ENCODE results near the gene R3HDM4.

R3HDM4 gene

DNA sequence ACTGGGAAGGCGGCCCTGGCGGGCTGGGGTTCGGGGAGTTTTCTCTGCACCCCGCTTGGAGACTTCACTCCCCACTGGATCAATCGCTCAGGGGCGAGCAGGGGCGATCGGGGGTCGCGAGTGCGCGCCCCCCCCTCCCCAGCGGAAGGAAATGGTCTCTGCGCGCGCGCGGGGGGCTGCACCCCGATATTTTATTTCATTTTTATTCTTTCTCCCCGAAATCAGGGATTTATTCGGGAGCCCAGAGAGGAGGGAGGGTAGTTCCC is 13.2 kb upstream of the R3HDM4 start:
- in situ Hi-C loops (cut with MboI; ENCODE audit: low sequenced_read_pairs, unreplicated experiment), result no loop called here
- no peak for DNase-seq (ENCODE audit: low spot score)
- TF ChIP-seq CTCF (IDR thresholded peaks at IDR 0.05; ENCODE audit: borderline replicate concordance, control extremely low read depth, extremely low read depth, insufficient read depth, missing control alignments), result no peak

- in situ Hi-C loops (cut with MboI; ENCODE audit: low sequenced_read_pairs, unreplicated experiment), result no loop called here
- DNase-seq (ENCODE audit: low spot score), result peak; percentile 91
- no peak for TF ChIP-seq CTCF (IDR thresholded peaks at IDR 0.05; ENCODE audit: borderline replicate concordance, control extremely low read depth, extremely low read depth, insufficient read depth, missing control alignments)
These were observed 12.7 kb upstream of the R3HDM4 start, which contains the start of gene ARID3A for GRCh38 chr19:925526-926322. Gene ARID3A (plus strand): TSS chr19:926035. CDS start chr19:929529, 3,494 bp downstream.

DNA sequence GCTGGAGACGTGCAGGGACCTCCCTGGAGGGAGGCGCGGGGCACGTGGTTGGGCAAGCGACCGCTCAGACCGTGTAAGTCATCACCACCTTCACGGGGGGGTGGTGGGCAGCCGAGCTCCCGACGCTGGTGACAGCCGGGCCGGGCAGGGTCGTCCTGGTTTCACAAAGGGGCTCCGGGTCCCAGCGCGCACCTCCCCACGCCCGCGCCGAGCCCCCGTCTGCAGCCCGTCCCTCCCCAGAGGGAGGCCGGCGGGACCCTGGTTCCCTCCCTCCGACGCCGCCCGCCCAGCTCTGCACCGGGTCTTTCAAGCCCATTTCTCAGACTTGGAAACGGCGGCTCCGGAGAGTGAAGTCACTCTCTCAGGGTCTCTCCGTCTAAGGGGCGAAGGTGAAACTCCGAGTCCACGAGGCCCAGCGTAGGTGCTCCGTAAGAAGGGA is 12.1 kb upstream of the R3HDM4 start:
- peak; percentile 74 for DNase-seq (ENCODE audit: low spot score)
- in situ Hi-C loops (cut with MboI; ENCODE audit: low sequenced_read_pairs, unreplicated experiment), result no loop called here
- no peak for TF ChIP-seq CTCF (IDR thresholded peaks at IDR 0.05; ENCODE audit: borderline replicate concordance, control extremely low read depth, extremely low read depth, insufficient read depth, missing control alignments)

- no peak for DNase-seq (ENCODE audit: low spot score)
- TF ChIP-seq CTCF (IDR thresholded peaks at IDR 0.05; ENCODE audit: borderline replicate concordance, control extremely low read depth, extremely low read depth, insufficient read depth, missing control alignments), result no peak
- in situ Hi-C loops (cut with MboI; ENCODE audit: low sequenced_read_pairs, unreplicated experiment), result loop anchor here (5.0 kb wide), 1 partner anchor 63 kb away; no protein-coding TSS in a partner anchor
These were observed 11.6 kb upstream of the R3HDM4 start for GRCh38 chr19:924553-925086.

DNA sequence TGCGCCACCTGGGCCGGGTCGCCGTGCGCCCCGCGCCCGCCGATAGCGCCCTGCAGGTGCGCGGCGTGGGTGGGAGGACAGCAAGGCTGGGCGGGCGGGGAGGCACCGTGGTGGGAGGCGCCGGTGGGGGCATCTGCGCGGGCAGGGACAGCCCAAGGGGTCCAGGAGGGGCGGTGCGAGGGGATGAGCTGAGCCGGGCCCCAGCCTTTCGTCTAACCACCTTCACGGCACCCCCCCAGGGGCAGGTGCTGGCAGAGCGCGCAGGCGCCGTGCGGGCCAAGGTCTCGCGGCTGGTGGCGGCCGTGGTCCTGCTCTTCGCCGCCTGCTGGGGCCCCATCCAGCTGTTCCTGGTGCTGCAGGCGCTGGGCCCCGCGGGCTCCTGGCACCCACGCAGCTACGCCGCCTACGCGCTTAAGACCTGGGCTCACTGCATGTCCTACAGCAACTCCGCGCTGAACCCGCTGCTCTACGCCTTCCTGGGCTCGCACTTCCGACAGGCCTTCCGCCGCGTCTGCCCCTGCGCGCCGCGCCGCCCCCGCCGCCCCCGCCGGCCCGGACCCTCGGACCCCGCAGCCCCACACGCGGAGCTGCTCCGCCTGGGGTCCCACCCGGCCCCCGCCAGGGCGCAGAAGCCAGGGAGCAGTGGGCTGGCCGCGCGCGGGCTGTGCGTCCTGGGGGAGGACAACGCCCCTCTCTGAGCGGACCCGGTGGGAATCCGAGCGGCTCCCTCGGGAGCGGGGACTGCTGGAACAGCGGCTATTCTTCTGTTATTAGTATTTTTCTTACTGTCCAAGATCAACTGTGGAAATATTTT is 7.2 kb upstream of the R3HDM4 start:
- DNase-seq (ENCODE audit: low spot score), result peak; percentile 77

More for the DNA sequence above, 7.2 kb upstream of the R3HDM4 start:
- in situ Hi-C loops (cut with MboI; ENCODE audit: low sequenced_read_pairs, unreplicated experiment), result loop anchor here (5.0 kb wide), 1 partner anchor 67 kb away; no protein-coding TSS in a partner anchor
- TF ChIP-seq CTCF (IDR thresholded peaks at IDR 0.05; ENCODE audit: borderline replicate concordance, control extremely low read depth, extremely low read depth, insufficient read depth, missing control alignments), result no peak
